Adrenal gland (tissue), 12 donors: Measurements from ENCODE around the gene ZNF334. TPM values are rescaled to one million over a fixed set of nuclear protein-coding genes. Genes with fewer than 3 reads are reported as not detected.

Experiments used
- DNase-seq, 7 donors: peaks; one replicate each; pipeline ENCODE4 v3.0.0-alpha.2; 2019 to 2020
- H3K27ac ChIP-seq, 5 donors: fragments of 200-600 bp; sonication (generic) in 4 of 5; 1 replicate in 3 of 5; 2 replicates in 2 of 5; pipeline versions ENCODE4 v1.5.1 to v1.8.0; 2016 to 2020; ENCODE audit warnings: mild to moderate bottlenecking in 1 of 5
- H3K27me3 ChIP-seq: fragments of 200-600 bp; 2 replicates; pipeline ENCODE4 v1.8.0; 2021
- H3K36me3 ChIP-seq, 2 donors: fragments of 200-600 bp; replicated peaks in 1 of 2; 1 replicate in 1 of 2; 2 replicates in 1 of 2; pipeline versions ENCODE4 v1.5.1 to v1.8.0; 2018 to 2022
- H3K4me1 ChIP-seq, 2 donors: fragments of 200-600 bp; replicated peaks in 1 of 2; 1 replicate in 1 of 2; 2 replicates in 1 of 2; pipeline versions ENCODE4 v1.5.1 to v1.8.0; 2018 to 2021
- H3K4me3 ChIP-seq, 4 donors: fragments of 200-600 bp; sonication (generic) in 3 of 4; one replicate each; pipeline ENCODE4 v1.5.1; 2016 to 2018
- H3K9me3 ChIP-seq, 3 donors: fragments of 200-600 bp; sonication (generic) in 1 of 3; replicated peaks in 1 of 3; 1 replicate in 2 of 3; 2 replicates in 1 of 3; pipeline versions ENCODE4 v1.5.1 to v1.8.0; 2016 to 2021
- CTCF ChIP-seq, 6 experiments: fragments of 450-650 bp in 4 of 6; fragments of 200-600 bp in 2 of 6; sonication (generic) in 1 of 6; IDR thresholded peaks; 1 replicate in 5 of 6; 2 replicates in 1 of 6; pipeline versions ENCODE4 v1.5.1 to v1.8.0; 2016 to 2021; ENCODE audit warnings: antibody characterized with exemption in 6 of 6, mild to moderate bottlenecking in 2 of 6, moderate library complexity in 1 of 6
- POLR2A ChIP-seq, 2 donors: fragments of 450-650 bp; IDR thresholded peaks; one replicate each; pipeline ENCODE4 v1.6.1; 2017; ENCODE audit warnings: antibody characterized with exemption in 2 of 2, mild to moderate bottlenecking in 2 of 2, moderate library complexity in 1 of 2
- WGBS, 4 donors: extraction: QIAGEN DNeasy Blood & Tissue Kit in 2 of 4; methylation state at CpG; one replicate each; pipeline versions ENCODE4 v1.1.5 to v1.1.7; 2013 to 2017; 5-methylcytosine and 5-hydroxymethylcytosine counted together
- intact Hi-C, 2 donors: fragments of 100-400 bp; cut with DNase I; formaldehyde crosslinking; loops; one replicate each; pipeline versions ENCODE4 v1.14.1 to v1.15.0; 2022 to 2023
- polyA plus RNA-seq, 3 donors: library from polyadenylated mRNA; stranded (reverse); fragments of 200-250 nt in 2 of 3; fragments of 350-450 nt in 1 of 3; fragmentation: Illumina TruSeq in 1 of 3; extraction: RNeasy Lipid Tissue Mini Kit (QIAGEN cat#74804) in 1 of 3; gene quantifications; one replicate each; pipeline ENCODE4 v1.2.3, GENCODE V29; 2013 to 2014
- total RNA-seq, 9 donors: library from RNA; depleted of rRNA in 4 of 9; stranded (reverse); fragments of >200 nt in 4 of 9; fragments of 120-200 nt in 1 of 9; fragmentation: NEBNext Ultra II Directional in 1 of 9; extraction: Animal tissue kit (Norgen Biotek cat#: 25700) in 1 of 9; gene quantifications; one replicate each; pipeline versions ENCODE4 v1.1.0 to v1.2.4, GENCODE V29; 2013 to 2023
- donor health status: healthy with polysubstance abuse.
- donor health status: Bipolar disorder and iron deficiency.
- donor health status: DM: yes; HTN: yes; CAD: no.
- donor health status: DM: no; HTN: no; CAD: no.
- donor health status: DM: no; HTN: no; CAD: no.
- donor health status: DM: yes; HTN: yes; CAD: no.

Gene ZNF334
- total and polyA plus RNA-seq, 12 donors, result 1.0 to 22.2 (median 7.2) TPM

GRCh38 chr20:46545077-46545826 lies 31.9 kb upstream of the ZNF334 start:
- H3K36me3 ChIP-seq, result no peaks in the 10 kb centered on the region
- H3K9me3 ChIP-seq, result no peaks in the 10 kb centered on the region
- 65 to 76% (median 68%) methylated on average over 3 to 14 of the region's 14 CpGs for WGBS, 4 donors
- DNase-seq, result peak in 2 of 7 donors; percentile 23 to 55
- peaks cover 0 to 5% of the 10 kb centered on the region in 2 donors for H3K4me1 ChIP-seq
- TF ChIP-seq CTCF (IDR thresholded peaks at IDR 0.05), result no peak
- TF ChIP-seq POLR2A (IDR thresholded peaks at IDR 0.05), result no peak
- no peak overlapping the region for H3K27ac ChIP-seq
- intact Hi-C loops, result no loop called here
- no peak overlapping the region for H3K4me3 ChIP-seq
- H3K27me3 ChIP-seq, result no peaks in the 10 kb centered on the region

DNA sequence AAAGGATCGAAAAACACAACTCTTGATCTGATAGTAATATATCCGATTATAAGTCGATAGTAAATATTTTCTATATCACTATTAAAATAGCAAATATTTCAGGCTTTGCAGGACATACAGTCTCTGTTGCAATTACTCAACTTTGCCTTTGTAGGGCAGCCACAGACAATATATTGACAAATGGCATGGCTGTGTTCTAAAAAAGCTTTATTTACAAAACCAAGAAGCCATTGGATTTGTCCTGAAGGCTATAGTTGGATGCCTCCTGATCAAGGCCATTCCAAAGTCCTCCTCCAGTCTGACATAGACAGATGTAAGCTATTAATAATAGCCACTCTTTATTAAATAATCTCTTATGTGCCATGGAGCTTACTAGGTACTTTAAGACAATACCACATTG lies 31.2 kb upstream of the ZNF334 start:
- Histone ChIP-seq H3K4me3 (no peak overlapping the region), H3K36me3 (no peaks in the 10 kb centered on the region), H3K9me3 (no peaks in the 10 kb centered on the region), H3K4me1 (peaks cover 0 to 5% of the 10 kb centered on the region in 2 donors), H3K27ac (no peak overlapping the region), H3K27me3 (no peaks in the 10 kb centered on the region)
- no peak for DNase-seq
- 82 to 86% (median 84%) methylated on average over 3 of the region's 3 CpGs for WGBS, 4 donors
- TF ChIP-seq POLR2A (IDR thresholded peaks at IDR 0.05) (no peak), CTCF (IDR thresholded peaks at IDR 0.05) (peak in 2 of 6 experiments; percentile 16 to 31)
- intact Hi-C loops, result no loop called here

DNA sequence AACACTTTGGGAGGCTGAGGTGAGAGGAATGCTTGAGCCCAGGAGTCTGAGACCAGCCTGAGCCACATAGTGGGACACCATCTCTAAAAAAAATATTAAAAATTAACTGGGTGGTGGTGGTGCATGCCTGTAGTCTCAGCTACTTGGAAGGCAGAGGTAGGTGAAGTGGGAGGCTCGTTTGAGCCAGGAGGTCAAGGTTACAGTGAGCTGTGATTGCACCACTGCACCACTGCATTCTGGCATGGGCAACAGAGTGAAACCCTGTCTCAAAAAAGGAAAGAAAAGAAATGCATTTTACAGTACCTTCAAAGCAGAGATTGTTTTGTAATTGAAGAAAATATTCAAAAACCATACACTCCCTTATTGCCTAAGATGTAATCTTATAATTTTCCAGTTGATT lies 30.6 kb upstream of the ZNF334 start:
- Histone ChIP-seq H3K4me3 (no peak overlapping the region), H3K36me3 (no peaks in the 10 kb centered on the region), H3K9me3 (no peaks in the 10 kb centered on the region), H3K27ac (no peak overlapping the region), H3K27me3 (no peaks in the 10 kb centered on the region), H3K4me1 (peaks cover 0 to 5% of the 10 kb centered on the region in 2 donors)
- TF ChIP-seq CTCF (IDR thresholded peaks at IDR 0.05), result no peak
- TF ChIP-seq POLR2A (IDR thresholded peaks at IDR 0.05), result no peak
- intact Hi-C loops, result no loop called here
- peak in 1 of 7 donors; percentile 22 for DNase-seq
- WGBS, 4 donors, result 14 to 27% (median 19%) methylated on average over 1 of the region's 1 CpG

- DNase-seq, result no peak
- Histone ChIP-seq H3K9me3 (no peaks in the 10 kb centered on the region), H3K4me1 (peaks cover 0 to 5% of the 10 kb centered on the region in 2 donors), H3K4me3 (no peak overlapping the region), H3K27me3 (peaks cover 4% of the 10 kb centered on the region), H3K27ac (no peak overlapping the region), H3K36me3 (no peaks in the 10 kb centered on the region)
- intact Hi-C loops, result no loop called here
- 74 to 86% (median 79%) methylated on average over 4 of the region's 4 CpGs for WGBS, 4 donors
- TF ChIP-seq POLR2A (IDR thresholded peaks at IDR 0.05) (no peak), CTCF (IDR thresholded peaks at IDR 0.05) (no peak)
Measured at GRCh38 chr20:46543033-46543432, 29.7 kb upstream of the ZNF334 start.
